C1 segment of cervical spinal cord (tissue), 14 donors: Measurements from ENCODE around the gene MFNG.

ENCODE experiments used
- DNase-seq, 14 donors: peaks; one replicate each; lab custom pipeline; 2025; lab: John Stamatoyannopoulos, UW

The MFNG gene

GRCh38 chr22:37448516-37449127 is 37.6 kb downstream of the MFNG start:
- DNase-seq = peak in 1 of 14 donors; percentile 9

DNA sequence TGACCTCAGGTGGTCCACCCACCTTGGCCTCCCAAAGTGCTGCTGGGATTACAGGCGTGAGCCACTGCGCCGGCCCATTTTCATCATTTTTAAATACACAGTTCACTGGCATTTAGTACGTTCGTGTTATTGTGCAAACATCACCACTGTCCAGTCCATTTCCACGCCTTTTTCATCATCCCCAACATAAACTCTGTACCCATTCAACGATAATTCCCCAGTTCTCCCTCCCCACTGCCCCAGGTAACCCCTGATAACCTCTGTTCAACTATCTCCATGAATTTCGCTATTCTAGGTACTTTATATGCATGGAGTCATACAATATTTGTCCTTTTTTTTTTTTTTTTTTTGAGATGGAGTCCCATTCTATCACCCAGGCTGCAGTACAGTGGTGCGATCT is 40.7 kb downstream of the MFNG start:
- no peak for DNase-seq

GRCh38 chr22:37443977-37444376 is 42.2 kb downstream of the MFNG start:
- no peak for DNase-seq

DNA sequence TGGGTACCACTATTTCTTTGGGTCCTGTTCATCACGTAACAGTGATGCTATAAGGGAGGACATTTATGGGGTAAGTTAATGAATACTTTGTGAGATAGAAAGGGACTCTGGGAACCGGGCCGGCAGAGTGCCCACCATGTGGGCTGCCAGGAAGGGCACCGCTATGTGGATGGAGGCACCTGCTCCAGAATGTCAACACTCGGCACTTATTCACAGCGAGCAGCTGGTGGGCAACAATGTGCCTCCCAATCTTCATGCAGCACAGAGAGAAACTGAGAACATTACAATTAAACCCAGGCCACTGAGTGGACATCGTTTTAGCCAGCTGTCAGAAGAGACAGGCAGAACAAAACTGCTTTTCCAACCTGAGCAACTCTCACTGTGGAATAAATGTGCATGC is 43.1 kb downstream of the MFNG start:
- no peak for DNase-seq

GRCh38 chr22:37442537-37442936 is 43.6 kb downstream of the MFNG start:
- no peak for DNase-seq

DNA sequence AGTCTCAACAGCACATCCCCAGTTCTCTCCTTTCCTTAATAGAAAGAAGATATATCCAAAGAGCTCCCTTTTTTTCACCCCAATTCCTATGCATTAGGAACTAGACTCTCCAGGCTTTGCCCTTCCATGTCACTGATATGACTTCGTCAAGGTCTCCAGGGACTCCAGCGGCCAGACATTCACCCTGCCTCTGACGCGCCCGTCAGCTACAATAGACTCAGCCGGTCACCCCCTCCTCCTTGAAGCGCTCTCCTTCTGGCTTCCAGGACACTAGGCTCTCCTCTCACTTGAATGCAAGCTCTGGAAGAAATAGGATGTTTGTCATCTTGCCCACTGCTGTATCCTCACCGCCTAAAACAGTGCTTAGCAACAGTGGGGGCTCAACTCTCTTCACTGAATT is 44.0 kb downstream of the MFNG start:
- DNase-seq = no peak

- DNase-seq = no peak
Observed at GRCh38 chr22:37440875-37441274, 45.3 kb downstream of the MFNG start.

DNA sequence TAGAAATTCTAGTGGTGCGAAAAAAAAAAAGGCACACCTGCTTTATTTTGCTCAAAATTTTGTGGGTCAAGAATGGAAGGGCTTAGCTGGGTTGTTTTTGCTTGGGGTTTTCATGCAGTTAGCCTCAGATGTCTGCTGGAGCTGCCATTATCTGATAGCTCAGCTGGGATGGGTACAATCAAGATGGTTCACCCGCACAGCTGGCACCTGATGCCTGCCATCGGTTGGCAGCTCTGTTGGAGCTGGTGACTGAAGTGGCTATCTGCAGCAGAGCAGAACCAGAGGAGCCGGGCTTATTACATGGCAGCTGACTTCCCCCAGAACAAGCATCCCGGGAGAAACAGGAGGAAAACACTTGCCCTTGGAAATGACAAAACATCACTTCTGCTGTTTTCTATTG is 46.8 kb downstream of the MFNG start:
- DNase-seq = no peak

- DNase-seq = no peak
Observed at GRCh38 chr22:37435970-37436603, 50.1 kb downstream of the MFNG start.

GRCh38 chr22:37433786-37434185 is 52.4 kb downstream of the MFNG start:
- no peak for DNase-seq

- DNase-seq = no peak
Observed at GRCh38 chr22:37432708-37433054, 53.5 kb downstream of the MFNG start.

DNA sequence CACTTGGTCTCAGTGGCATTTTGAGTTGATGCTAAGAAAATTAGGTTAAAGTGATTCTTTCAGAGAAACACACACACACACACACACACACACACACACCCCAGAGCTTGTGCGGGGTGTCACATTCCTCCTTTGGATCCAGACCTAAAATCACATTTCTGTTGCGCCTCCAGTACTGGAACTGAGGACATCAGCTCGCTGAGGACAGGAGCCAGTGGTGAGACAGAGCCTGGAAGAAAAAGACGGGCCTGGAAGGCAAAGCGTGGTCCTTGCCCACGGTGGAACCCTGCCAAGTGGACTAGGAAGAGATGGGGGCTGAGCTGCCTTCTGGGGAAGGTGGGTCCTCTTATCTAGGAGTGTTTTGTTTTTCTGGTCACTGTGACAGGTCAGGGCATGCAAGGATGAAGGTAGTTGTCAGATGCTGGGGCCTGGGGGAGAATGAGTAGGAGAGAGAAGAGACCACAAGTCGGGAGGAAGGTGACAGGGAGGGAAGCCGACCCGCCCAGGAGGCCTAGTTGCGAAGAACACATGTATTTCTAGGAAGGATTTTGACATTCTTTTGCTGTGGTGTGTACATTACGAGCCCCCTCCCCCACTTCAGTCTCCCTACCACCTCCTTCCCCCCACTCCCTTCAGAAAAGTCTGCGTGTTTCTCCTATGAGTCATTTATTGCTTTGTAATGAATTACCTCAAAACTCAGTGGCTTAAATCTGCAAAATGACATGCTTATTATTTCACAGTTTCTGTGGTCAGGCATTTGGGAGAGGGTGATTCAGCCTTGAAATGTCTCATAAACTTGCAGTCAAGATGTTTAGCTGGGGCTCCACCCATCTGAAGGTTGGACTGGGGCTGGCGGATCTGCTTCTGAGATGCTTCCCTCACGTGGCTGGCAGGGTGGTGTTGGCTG is 54.1 kb downstream of the MFNG start:
- no peak for DNase-seq

DNA sequence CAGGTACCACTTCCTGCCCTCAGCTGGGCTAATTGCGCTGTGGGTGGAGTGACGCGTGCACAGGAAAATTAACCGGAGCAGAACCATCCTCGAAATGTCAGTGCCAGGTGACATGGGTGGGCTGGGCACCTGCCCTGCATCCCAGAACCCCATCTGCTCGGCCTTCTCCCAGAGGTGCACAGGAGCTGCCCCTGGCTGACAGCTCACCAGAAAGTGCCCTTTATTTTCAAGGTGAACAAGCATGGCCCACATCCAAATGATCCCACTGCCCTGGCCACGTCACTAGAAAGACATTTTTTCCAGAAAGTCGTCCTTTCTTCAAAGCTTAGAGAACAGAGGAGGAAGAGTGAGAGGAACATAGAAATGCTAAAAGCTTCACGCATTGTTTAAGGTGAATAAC is 54.8 kb downstream of the MFNG start:
- no peak for DNase-seq

- no peak for DNase-seq
Observed at GRCh38 chr22:37430941-37431340, 55.2 kb downstream of the MFNG start.

- DNase-seq = peak in 1 of 14 donors; percentile 23
Observed at GRCh38 chr22:37428649-37429586, 57.3 kb downstream of the MFNG start.

DNA sequence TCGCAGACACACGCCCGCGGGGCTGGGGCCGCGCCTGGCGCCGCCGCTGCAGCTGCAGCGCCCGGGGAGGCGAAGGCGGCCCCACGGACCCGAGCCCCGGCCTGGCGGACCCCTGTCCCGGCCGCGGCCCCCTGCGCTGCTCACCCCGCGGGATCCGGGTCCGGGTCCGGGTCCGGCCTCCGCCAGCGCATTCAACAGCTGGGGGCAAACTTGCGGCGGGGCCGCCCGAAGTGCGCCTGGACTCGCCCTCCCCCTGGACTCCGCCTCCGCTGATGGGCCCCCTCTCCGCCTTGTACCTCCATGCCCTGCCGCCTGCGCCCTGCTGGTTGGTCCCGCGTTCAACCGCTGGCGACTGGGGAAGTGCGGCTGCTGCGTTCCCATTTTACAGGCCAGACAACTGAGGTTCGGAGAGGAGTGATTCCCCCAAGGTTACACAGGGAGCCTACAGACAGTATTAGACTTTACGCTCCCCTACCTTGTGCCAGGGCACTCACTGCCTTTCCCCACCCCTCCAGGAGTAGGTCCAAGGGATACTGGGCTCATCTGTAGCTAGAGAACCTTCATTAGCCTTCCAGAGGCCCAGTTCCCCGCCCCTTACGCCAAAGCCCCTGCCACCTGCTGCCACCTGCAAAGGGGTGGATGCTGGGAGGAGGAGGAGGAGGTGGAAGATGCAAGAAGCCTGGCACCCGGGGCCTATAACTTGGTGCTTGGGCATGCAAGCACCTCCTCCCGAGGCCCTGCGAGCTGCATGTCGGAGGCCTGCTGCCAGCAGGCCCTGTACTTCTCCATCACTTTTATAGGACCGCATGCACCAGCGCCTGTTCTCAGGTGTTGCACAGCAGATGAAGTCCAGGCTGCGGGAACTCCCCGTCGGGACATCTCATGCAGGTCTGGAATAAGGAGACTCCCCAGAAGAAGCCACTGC is 58.2 kb downstream of the MFNG start:
- DNase-seq = no peak

DNA sequence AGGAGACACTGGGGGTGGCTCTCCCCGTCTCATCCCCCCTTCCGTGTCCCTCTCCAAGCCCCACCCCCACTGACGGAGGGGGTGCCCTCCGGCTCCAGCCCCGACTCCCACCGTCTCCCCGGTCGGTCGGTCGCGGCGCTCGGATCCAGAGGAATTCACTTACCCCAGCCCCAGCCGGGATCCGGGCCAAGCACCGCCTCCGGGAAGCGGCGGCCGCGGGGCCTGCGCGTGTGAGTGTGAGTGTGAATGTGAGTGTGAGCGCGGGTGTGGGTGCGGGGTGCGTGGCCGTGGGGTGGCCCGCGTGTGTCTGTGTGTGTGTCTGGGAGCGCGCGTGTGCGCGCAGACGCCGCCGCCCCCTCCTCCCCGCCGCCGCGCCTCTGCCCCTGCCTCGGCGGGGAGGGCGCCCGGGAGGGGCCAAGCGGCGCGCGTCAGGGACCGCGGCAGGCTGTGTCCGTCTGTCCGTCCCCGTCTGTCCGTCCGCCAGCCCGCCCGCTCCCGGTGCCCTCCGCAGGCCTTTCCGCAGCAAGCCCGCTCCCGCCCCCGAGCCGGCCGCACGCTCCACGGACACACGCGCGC is 59.0 kb downstream of the MFNG start, which contains the start of gene ELFN2:
TSS of gene ELFN2 (minus strand) at position 345 of the 576 bp plus-strand sequence. CDS start 51,945 bp downstream, outside the sequence.
- no peak for DNase-seq

GRCh38 chr22:37426706-37427134 is 59.5 kb downstream of the MFNG start:
- DNase-seq = no peak

- no peak for DNase-seq
Observed at GRCh38 chr22:37425800-37426705, 60.1 kb downstream of the MFNG start.
